GM12873 (cell line): ENCODE measurements around the gene NCAPD3.

Experiments used
- CTCF ChIP-seq: IDR thresholded peaks from 2 replicates; pipeline ENCODE4 v1.5.1; 2012; ENCODE audit warnings: low read depth, mild to moderate bottlenecking, moderate library complexity, low read length, control low read depth; ENCODE audit not compliant: insufficient read depth; ENCODE audit errors: missing control alignments

NCAPD3 gene

GRCh38 chr11:134215836-134216235 is 7.9 kb downstream of the NCAPD3 start:
- no peak for TF ChIP-seq CTCF

GRCh38 chr11:134207538-134208239 is 16.1 kb downstream of the NCAPD3 start:
- TF ChIP-seq CTCF, result peak; percentile 56

GRCh38 chr11:134206185-134206584 is 17.6 kb downstream of the NCAPD3 start:
- no peak for TF ChIP-seq CTCF

GRCh38 chr11:134205729-134206128 is 18.0 kb downstream of the NCAPD3 start:
- no peak for TF ChIP-seq CTCF

- TF ChIP-seq CTCF, result no peak
These were observed 21.1 kb downstream of the NCAPD3 start for GRCh38 chr11:134202661-134203060.

- no peak for TF ChIP-seq CTCF
These were observed 23.1 kb downstream of the NCAPD3 start for GRCh38 chr11:134200688-134201087.

GRCh38 chr11:134199531-134199930 is 24.2 kb downstream of the NCAPD3 start:
- TF ChIP-seq CTCF, result no peak
